ENCODE data around the gene ZAP70.

GRCh38 chr2:97757062-97757461 is 43.7 kb downstream of the ZAP70 start:
- TF ChIP-seq CTCF (IDR thresholded peaks at IDR 0.05) (no peak), POLR2A (IDR thresholded peaks at IDR 0.05) (no peak), POLR2AphosphoS5 (IDR thresholded peaks at IDR 0.05) (no peak)

All from gastroesophageal sphincter (tissue), 3 donors.